Measurements from ENCODE around the gene LKAAEAR1. TPM values are rescaled to one million over a fixed set of nuclear protein-coding genes. Genes with fewer than 3 reads are reported as not detected.

Gene LKAAEAR1
- polyA plus RNA-seq, 1 experiment, result not detected

GRCh38 chr20:64035066-64035932 lies 48.9 kb downstream of the LKAAEAR1 start:
- no peak for DNase-seq (ENCODE audit: low read depth)
- H3K27me3 ChIP-seq (ENCODE audit: control insufficient read depth, insufficient read depth, low read length), result peaks cover 4% of the 10 kb centered on the region; the same call in 1 of the 2 replicates
- CTCF ChIA-PET, result interaction anchor here (2.9 to 4.7 kb wide), 2 partner anchors 22 to 85 kb away, joined by 6 to 35 read pairs; no protein-coding TSS in a partner anchor
- peaks cover 9% of the 10 kb centered on the region for H3K36me3 ChIP-seq (ENCODE audit: control insufficient read depth, insufficient read depth, low read length)
- POLR2A ChIA-PET, result no interaction called here
- H3K4me3 ChIP-seq (ENCODE audit: low read depth, low read length), result no peak overlapping the region
- TF ChIP-seq, protein P1, sequence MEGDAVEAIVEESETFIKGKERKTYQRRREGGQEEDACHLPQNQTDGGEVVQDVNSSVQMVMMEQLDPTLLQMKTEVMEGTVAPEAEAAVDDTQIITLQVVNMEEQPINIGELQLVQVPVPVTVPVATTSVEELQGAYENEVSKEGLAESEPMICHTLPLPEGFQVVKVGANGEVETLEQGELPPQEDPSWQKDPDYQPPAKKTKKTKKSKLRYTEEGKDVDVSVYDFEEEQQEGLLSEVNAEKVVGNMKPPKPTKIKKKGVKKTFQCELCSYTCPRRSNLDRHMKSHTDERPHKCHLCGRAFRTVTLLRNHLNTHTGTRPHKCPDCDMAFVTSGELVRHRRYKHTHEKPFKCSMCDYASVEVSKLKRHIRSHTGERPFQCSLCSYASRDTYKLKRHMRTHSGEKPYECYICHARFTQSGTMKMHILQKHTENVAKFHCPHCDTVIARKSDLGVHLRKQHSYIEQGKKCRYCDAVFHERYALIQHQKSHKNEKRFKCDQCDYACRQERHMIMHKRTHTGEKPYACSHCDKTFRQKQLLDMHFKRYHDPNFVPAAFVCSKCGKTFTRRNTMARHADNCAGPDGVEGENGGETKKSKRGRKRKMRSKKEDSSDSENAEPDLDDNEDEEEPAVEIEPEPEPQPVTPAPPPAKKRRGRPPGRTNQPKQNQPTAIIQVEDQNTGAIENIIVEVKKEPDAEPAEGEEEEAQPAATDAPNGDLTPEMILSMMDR (IDR thresholded peaks at IDR 0.05; ENCODE audit: insufficient read depth, low read depth, low read length), result no peak

DNA sequence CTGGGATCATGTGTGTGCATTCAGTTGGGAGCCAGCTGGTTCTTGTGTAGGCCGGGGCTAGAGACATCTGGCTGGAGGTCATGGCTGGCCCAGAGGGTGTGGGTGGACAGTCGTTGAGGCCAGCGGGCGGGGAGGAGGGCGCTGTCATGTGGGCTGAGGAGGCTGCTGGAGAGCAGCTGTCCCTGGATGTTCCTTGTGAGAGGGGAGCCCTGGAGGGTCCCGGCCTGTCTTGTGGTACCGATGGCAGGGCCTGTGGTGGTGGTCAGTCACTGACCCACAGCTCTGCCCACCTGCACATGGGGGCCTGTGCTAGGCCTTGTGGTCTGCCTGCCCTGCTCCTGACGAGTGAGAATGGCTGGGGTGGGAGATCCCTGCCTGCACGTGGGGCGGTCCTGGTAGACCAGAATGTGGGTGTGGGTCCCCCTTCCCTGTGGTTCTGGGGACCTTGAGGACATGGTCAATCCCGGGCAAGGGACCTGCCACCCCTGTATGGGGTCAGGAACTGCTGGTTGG lies 50.2 kb downstream of the LKAAEAR1 start:
- CTCF ChIA-PET, result interaction anchor here (1.6 to 2.9 kb wide), 2 partner anchors 23 to 497 kb away, joined by 4 to 6 read pairs; partner anchors contain the start of gene PTK6
- POLR2A ChIA-PET, result no interaction called here
- TF ChIP-seq, protein P1 (IDR thresholded peaks at IDR 0.05; ENCODE audit: insufficient read depth, low read depth, low read length), result no peak
- Histone ChIP-seq H3K27me3 (ENCODE audit: control insufficient read depth, insufficient read depth, low read length) (0 out of 2 replicates have a peak, but pooled peaks cover 2% of the 10 kb centered on the region), H3K4me3 (ENCODE audit: low read depth, low read length) (no peak overlapping the region), H3K36me3 (ENCODE audit: control insufficient read depth, insufficient read depth, low read length) (peaks cover 19% of the 10 kb centered on the region)
- DNase-seq (ENCODE audit: low read depth), result no peak

Small RNAs within 50 kb of the gene (small RNA-seq; reads per million reads assigned to genes)
- gene AL355803.1 (ENCODE audit: insufficient read length, low read depth, low replicate concordance) (not detected), gene MIR6813 (ENCODE audit: insufficient read length, low read depth, low replicate concordance) (0.63 reads per million)

Other genes starting within 250 kb of the LKAAEAR1 start
- gene ABHD16B, start 222.9 kb downstream of the LKAAEAR1 start, polyA plus RNA-seq (2011; rRNA removed), result not detected in 2 replicates
- 243 and 288 TPM in 2 replicates for gene TPD52L2, start 219.1 kb downstream of the LKAAEAR1 start, polyA plus RNA-seq (2011; rRNA removed)
- 33.7 and 45.6 TPM in 2 replicates for gene DNAJC5, start 189.3 kb downstream of the LKAAEAR1 start, polyA plus RNA-seq (2011; rRNA removed)
- 24.0 and 40.1 TPM in 2 replicates for gene UCKL1, start 128.0 kb downstream of the LKAAEAR1 start, polyA plus RNA-seq (2011; rRNA removed)
- 4.6 and 6.0 TPM in 2 replicates for gene ZNF512B, start 114.5 kb downstream of the LKAAEAR1 start, polyA plus RNA-seq (2011; rRNA removed)
- gene SAMD10, start 104.8 kb downstream of the LKAAEAR1 start, polyA plus RNA-seq (2011; rRNA removed), result 0.88 and 1.4 TPM in 2 replicates
- gene PRPF6, start 103.3 kb downstream of the LKAAEAR1 start, polyA plus RNA-seq (2011; rRNA removed), result 37.9 and 52.3 TPM in 2 replicates
- 0.05 and 0.06 TPM in 2 replicates for gene C20orf204, start 48.2 kb downstream of the LKAAEAR1 start, polyA plus RNA-seq (2011; rRNA removed)
- not detected in 2 replicates for gene SOX18, start 34.8 kb downstream of the LKAAEAR1 start, polyA plus RNA-seq (2011; rRNA removed)
- 17.3 and 34.2 TPM in 2 replicates for gene TCEA2, start 21.2 kb downstream of the LKAAEAR1 start, polyA plus RNA-seq (2011; rRNA removed)
- gene RGS19, start 4.9 kb downstream of the LKAAEAR1 start, polyA plus RNA-seq (2011; rRNA removed), result 12.1 and 14.5 TPM in 2 replicates
- 0.66 and 0.97 TPM in 2 replicates for gene OPRL1, start 4.3 kb downstream of the LKAAEAR1 start, polyA plus RNA-seq (2011; rRNA removed)
- gene NPBWR2, start 23.2 kb upstream of the LKAAEAR1 start, polyA plus RNA-seq (2011; rRNA removed), result not detected in 2 replicates
- not detected in 2 replicates for gene MYT1, start 80.1 kb upstream of the LKAAEAR1 start, polyA plus RNA-seq (2011; rRNA removed)
- 34.4 and 36.1 TPM in 2 replicates for gene PCMTD2, start 171.3 kb upstream of the LKAAEAR1 start, polyA plus RNA-seq (2011; rRNA removed)